IPS DF 4.7 (cell line): ENCODE data around the gene ZNF512B.
"Not testable (repeated sequence)": the region's sequence is repeated elsewhere in the genome, so short reads cannot be mapped to it uniquely, and the experiment has no call there.

Source experiments
- DNase-seq: peaks from one replicate; pipeline ENCODE4 v3.0.0-alpha.2; 2013; ENCODE audit warnings: low spot score; ENCODE audit errors: extremely low read depth

The ZNF512B gene, protein sequence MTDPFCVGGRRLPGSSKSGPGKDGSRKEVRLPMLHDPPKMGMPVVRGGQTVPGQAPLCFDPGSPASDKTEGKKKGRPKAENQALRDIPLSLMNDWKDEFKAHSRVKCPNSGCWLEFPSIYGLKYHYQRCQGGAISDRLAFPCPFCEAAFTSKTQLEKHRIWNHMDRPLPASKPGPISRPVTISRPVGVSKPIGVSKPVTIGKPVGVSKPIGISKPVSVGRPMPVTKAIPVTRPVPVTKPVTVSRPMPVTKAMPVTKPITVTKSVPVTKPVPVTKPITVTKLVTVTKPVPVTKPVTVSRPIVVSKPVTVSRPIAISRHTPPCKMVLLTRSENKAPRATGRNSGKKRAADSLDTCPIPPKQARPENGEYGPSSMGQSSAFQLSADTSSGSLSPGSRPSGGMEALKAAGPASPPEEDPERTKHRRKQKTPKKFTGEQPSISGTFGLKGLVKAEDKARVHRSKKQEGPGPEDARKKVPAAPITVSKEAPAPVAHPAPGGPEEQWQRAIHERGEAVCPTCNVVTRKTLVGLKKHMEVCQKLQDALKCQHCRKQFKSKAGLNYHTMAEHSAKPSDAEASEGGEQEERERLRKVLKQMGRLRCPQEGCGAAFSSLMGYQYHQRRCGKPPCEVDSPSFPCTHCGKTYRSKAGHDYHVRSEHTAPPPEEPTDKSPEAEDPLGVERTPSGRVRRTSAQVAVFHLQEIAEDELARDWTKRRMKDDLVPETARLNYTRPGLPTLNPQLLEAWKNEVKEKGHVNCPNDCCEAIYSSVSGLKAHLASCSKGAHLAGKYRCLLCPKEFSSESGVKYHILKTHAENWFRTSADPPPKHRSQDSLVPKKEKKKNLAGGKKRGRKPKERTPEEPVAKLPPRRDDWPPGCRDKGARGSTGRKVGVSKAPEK

DNA sequence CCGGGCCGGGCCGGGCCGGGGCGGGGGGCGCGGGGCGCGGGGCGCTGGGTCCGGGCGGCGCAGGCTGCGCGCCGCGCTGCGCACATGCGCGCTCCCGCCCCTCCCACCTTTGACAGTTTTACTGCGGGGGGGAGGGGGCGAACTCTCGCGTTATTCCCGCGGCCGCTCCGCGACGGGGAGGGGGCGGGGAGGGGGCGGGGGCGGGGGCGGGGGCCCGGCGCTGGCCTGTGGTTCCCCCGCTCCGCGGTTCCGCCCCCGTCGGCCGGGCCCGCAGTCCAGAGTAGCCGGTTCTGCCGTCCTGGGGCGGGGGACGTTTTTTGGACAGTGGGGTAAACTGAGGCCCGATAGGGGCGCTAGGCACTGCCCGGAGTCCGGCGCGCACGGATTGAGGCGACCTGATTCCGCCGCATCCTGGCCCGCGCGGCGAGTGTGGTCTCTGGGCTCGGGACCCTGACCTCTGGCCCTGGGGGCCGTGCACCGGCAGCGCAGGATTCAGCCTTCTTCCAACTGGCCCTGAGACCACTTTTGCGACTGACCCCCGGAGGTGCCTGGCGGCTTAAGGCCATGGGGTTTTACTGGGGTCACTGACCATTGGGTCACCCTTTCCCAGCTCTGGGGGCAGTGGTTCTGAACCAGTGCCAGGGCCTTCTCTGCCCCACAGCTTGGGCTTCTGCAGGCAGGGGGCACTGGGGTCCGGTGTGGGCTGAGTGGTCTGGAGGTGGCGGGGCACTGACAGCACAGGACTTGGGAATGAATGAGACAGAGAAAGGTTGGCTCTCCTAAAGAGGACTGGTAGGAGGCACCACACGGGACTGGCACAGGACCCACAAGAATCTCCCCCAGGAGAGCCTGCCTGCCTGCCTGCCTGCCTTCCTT is at the start of gene ZNF512B:
Gene ZNF512B, minus strand, starts transcription at position 93 of the 876 bp plus-strand sequence. CDS start 1,980 bp downstream, outside the sequence.
- no peak for DNase-seq

DNA sequence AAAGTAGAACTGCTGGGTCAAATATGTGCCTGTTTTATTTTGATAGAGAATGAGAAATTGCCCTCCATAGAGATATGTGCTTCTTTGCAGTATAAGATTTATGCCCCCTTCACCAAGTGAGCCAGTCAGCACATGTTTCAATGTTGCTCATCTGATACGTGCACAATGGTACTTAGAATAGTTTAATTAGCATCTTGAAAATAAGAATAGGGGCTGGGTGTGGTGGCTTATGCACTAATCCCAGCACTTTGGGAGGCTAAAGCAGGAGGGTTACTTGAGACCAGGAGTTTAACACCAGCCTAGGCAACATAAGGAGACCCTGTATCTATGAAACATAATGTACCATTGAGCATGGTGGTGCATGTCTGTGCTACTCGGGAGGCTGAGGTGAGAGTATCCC is 45.9 kb upstream of the ZNF512B start:
- DNase-seq: no peak

DNA sequence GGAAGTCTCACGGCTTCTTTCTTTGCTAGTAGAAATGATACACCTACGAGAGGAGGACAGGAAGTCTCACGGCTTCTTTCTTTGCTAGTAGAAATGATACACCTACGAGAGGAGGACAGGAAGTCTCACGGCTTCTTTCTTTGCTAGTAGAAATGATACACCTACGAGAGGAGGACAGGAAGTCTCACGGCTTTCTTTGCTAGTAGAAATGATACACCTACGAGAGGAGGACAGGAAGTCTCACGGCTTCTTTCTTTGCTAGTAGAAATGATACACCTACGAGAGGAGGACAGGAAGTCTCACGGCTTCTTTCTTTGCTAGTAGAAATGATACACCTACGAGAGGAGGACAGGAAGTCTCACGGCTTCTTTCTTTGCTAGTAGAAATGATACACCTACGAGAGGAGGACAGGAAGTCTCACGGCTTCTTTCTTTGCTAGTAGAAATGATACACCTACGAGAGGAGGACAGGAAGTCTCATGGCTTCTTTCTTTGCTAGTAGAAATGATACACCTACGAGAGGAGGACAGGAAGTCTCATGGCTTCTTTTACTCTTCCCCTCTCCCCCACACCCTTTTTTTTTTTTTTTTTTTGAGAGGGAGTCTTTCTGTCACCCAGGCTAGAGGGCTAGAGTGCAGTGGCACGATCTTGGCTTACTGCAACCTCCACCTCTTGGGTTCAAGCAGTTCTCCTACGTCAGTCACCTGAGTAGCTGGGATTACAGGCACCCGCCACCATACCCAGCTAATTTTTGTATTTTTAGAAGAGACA is 42.8 kb upstream of the ZNF512B start:
- not testable (repeated sequence) for DNase-seq

DNA sequence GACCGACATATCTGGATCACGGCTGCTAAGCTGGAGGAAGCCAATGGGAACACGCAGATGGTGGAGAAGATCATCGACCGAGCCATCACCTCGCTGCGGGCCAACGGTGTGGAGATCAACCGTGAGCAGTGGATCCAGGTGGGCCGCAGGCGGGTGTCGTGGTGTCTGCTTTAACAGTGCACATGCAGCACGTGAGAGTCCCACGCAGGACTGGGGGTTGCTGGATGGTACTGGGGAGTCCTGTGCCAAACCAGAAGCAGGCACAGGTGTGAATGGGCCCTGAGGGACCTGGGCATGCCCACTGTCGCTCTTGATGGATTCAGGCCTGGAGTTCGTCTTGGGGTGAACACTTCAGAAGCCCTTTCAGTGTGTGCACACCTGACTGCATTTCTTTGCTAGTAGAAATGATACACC is 41.6 kb upstream of the ZNF512B start:
- no peak for DNase-seq

DNA sequence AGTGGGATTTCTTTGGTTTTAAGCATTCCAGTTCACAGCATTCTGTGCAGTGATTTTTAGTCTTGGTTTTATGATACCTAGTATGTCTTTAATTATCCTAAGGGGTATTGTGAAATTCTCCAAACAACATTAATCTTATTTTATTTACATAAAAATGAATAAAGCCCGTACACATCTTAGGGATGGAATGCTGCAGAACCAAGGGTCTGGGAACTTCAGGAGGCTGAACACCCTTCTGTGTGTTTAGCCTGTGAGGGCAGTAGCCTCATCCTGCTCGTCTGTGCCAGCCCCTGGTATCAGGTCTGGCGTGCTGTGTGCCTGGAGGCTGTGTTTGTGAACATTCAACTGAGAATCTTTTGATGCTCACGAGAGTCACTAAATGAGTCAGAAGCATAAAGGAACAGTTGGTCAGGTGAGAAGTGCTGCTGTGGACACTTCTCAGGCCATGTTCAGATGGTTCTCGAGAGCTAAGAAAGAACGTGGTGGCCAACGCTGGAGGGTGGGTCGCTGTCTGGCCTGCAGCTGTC is 41.0 kb upstream of the ZNF512B start:
- DNase-seq: no peak

DNA sequence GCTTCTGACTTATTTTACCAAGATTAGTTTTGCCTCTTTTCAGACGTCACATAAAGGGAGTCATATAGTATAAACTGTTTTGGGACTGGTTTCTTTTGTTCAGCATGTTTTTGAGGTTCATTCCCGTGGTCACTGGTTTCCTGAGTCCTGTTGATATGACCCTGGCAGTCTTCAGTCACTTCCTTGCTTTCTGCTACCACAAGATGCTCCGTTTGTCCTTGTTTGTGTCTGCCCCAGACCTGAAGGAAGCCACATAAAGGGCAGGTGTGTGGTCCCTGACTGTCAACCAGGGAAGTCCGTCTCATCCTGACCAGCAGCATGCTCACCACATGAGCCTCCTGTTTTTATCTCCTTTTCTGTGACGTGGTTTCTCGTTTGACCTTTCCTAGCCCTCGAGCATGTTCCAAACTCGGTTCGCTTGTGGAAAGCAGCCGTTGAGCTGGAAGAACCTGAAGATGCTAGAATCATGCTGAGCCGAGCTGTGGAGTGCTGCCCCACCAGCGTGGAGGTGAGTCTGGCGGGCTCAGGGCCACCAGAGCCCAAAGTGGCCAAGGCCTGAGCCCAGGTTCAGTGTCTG is 40.2 kb upstream of the ZNF512B start:
- no peak for DNase-seq

DNA sequence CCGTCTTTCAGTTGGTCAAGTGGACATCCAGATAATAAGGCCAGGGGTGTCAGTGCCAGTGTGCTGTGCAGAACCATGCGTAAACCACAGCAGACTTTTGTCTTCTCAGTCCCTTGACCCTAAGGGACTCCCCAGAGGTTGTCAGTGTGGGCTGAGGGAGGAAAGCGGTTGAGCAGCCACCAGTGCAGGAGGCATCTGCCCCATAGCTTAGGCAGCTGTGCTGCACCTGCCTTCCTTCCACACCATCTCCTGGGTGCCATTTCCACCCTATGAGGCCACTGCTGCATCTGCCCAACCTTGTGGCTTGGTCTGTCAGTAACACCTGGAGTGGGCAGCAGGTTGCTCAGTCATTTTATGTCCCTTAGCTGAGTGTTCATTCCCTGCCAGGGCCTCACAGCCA is 37.2 kb upstream of the ZNF512B start:
- DNase-seq: no peak

DNA sequence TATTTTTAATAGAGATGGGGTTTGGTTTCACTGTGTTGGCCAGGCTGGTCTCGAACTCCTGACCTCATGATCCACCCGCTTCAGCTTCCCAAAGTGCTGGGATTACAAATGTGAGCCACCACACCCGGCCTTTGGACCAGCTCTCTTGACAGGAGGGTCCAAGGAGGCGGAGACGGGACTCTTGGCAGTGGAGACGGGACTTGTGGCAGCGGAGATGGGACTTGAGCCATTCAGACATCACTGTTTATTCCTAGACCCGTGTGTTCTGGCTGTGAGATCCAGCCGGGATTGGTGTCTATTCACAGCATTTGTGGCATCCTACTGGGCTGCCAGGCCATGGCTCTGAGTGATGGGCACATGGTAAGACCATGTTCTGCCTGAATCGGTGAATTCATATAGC is 36.8 kb upstream of the ZNF512B start:
- DNase-seq: no peak

DNA sequence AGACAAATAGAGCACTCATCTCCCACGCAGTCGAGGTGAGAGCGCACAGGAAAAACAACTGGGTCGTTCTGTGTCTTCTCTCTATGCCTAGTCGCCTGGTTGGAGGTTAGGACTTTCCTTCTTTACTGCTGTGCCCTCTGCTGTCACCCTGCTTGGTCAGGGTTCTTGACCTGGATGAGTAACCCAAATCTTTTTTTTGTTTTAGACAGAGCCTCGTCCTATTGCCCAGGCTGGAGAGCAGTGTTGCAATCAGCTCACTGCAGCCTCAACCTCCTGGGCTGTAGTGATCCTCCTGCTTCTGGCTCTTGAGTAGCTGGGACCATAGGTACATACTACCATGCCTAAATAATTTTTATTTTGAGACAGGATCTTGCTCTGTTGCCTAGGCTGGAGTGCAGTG is 35.7 kb upstream of the ZNF512B start:
- DNase-seq: no peak

DNA sequence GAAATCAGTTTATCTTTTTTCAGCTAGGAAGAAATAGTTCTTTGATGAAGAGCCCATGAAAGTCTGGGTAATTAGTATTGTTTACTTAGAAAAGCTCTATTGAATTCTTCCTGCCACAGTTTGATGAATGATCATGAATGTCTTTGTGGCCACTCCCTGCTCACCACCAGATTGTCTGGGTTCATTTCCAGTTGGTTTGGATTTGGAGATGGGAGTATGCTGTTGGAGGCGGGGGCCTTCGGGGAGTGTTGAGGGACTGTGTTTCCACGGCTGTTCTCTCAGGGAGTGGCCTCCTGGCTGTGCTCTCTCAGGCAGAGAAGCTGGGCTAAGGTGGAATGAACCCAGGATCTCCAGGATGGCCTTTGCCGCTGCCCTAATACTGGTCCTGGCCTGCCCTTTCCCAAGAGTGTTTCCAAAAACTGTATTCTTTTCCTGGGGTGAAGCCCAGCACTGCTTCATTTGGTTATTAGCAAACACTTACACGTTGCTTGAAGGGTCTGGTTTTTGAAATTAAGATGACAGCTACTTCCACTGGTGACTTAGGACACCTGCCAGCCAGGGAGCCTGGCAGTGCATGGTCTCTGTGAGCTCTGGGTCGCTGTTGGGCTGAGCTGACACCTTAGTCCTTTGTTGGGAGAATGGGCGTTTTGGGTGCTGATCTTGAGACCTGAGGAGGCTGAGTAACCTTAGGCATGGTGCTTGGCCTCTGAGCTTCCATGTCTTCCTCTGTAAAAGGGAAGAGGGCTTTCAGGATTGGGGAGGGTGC is 34.4 kb upstream of the ZNF512B start:
- DNase-seq: no peak

DNA sequence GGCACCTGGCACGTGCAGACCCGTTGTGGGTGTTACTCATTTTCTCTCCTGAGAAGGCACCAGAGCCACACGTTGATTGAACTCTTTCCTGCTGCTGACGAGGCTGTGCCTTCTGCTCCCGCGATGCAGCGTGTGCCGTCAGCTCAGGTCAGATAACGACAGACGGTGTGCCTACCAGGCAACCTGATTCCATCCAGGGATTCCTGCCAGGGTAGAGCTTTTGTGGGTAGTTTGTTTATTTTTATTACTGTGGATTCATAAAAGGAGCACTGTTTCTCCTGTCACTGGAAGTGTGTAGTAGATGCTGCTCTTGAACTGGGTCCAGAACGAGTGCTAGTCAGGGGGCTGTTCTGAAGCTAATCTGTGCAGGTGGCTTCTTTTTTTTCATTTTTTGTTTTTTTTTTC is 31.9 kb upstream of the ZNF512B start:
- DNase-seq: no peak

DNA sequence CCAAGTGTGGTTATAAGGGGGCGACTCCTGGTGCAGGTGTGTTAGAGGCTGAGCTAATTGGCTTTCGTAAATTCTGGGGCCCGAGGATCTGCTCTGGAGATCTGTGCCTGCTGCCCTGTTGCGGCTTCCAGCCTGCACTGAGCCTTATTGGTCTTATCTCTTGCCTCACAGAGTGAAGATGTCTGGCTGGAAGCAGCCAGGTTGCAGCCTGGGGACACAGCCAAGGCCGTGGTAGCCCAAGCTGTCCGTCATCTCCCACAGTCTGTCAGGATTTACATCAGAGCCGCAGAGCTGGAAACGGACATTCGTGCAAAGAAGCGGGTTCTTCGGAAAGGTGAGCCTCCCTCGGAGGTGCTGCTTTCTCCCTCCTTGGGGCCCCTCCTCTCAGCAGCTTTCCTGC is 31.2 kb upstream of the ZNF512B start:
- DNase-seq: no peak

DNA sequence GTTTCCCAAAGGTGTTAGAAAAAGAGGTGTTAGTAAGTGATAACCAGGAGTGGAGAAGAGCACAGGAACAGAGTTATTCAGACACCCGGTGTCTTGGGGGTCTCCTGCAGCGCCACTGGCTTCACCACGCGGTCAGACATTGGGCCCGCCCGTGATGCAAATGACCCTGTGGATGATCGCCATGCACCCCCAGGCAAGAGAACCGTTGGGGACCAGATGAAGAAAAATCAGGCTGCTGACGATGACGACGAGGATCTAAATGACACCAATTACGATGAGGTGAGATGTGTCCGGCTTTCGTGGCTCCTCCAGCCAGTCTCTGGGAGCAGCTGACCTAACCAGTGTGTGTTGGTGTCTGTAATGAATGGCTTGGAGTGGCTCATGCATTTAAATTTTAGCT is 13.2 kb upstream of the ZNF512B start:
- no peak for DNase-seq

DNA sequence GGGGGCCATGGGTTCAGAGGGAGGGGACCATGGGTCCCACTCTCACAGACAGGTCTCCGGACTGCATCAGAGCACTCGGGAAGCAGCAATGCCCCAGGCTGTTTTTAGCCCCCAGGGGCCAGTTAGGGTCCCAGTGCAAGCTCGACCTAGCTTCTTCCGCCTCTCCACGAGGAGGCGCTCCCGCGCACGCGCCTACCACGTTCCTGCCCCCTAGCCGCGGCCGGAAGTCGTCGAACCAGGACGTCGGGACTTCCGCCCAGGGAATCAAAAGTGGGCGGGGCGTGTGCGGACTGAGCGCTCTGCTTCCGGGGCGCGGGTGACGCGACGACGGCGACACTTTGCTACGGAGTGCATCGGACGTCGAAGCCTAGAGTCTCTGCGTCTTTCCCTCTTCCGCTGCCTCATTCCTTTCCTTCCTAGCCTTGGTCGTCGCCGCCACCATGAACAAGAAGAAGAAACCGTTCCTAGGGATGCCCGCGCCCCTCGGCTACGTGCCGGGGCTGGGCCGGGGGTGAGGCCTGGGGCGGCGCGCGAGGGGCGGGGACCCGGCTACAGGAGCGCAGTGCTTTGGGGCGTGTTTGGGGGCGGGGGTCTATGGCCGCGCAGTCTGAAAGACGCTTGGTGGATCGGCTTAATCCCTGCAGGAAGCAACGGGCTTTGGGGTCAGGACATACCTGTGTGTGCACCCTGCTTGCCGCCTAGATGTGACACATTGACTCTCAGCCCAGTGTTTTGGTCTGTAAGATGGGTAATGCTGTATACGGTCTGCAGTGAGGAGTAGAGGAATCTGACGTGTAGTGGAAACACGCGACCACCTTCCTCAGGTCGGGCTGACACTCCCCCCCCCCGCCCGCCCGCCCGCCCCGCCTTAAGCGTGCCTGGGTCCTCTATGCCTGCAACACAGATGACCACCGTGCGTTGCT is 11.3 kb upstream of the ZNF512B start, which contains the start of gene PRPF6:
Gene PRPF6, plus strand, starts transcription at position 327 of the 923 bp plus-strand sequence. Its CDS starts 114 bp downstream, at position 441.
- DNase-seq: peak; percentile 81

DNA sequence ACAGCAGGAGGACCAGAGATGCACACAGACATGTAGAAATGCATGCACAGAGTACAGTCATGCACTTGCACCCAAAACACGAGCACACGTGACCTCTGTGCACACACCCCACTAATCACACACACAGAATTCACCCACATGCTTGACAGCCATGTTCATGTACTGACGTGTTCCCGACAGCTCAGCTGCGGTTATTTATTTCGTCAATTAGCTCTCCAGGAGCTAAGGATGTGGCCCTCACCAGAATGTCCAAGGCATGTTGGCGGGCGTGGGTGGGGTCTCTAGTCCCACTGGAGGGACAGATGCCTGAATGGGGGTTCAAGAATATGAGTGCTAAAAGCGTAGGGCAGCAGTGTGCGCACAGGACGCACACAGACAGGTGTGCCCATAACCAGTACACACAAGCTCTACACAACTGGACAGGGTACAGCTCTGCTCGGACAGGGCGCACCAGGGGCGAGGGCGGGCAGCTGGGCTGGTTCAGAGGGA is 10.6 kb upstream of the ZNF512B start:
- DNase-seq: no peak

DNA sequence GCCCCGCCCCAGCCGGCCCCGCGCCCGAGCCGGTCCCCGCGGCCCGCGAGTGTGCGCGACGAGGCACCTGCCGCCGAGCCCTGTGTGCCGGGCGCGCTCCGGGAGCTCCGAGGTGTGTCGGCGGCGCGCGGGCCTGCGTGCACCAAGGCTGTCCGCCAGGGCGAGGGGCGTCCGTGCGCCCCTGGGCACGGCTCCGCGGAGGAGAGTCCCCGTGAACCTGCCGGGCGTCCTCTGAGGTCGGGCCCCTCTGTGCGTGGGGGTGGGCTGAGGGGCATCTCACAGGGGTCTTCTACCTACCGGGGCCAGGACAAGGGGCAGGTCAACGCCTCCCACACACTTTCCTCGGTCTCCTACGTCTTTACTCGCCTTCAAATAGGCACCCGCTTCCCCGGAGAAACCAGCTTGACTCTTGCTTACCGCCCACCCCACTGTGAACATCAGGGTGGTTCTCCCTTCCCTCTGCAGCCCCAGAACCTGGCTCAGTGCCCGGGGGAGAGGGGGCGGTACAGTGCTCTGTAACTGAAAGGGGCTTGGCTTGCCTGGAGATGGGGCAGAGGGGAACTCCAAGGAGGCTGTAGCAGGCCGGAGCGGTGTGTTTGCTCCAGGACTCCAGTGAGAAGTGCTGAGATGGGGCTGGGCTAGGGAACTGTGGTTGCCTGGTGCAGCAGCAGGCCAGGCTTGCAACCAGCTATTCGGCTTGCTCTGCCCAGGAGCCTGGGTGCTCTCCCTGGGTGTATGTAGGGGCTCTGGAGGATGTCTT is 10.0 kb upstream of the ZNF512B start, which contains the start of gene SAMD10:
Gene SAMD10, minus strand, starts transcription at position 86 of the 760 bp plus-strand sequence. CDS start 175 bp downstream, outside the sequence.
- no peak for DNase-seq

DNA sequence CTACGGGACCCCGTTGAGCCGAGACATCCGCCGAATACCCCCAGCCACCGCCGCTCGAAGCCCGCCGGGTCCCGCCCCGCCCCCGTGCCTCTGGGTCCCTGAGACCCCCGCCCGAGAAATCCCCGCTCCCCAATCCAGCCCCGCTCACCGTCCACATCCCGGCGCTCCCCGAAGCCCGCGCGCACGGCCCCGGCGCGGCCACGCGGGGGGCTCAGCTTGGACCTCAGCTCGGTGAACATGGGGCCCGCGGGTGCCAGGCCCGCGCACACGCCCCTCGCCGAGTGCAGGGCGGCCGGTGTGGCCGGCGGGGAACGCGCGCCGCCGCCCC is 9.5 kb upstream of the ZNF512B start:
- no peak for DNase-seq
